HFF-Myc (cell line): ENCODE data around the gene CALHM1.
"Not testable (repeated sequence)": the region's sequence is repeated elsewhere in the genome, so short reads cannot be mapped to it uniquely, and the experiment has no call there.

Source experiments
- DNase-seq: peaks from one replicate; pipeline ENCODE4 v3.0.0-alpha.2; 2011; ENCODE audit warnings: low read depth; ENCODE audit errors: extremely low read depth
- H3K4me3 ChIP-seq: replicated peaks from 2 replicates; pipeline ENCODE4 v1.5.1; 2011; ENCODE audit warnings: low read depth, mild to moderate bottlenecking, control low read depth, low read length
- CTCF ChIP-seq: IDR thresholded peaks from 2 replicates; pipeline ENCODE4 v1.5.1; 2012; ENCODE audit warnings: mild to moderate bottlenecking, low read depth, low read length, control low read depth; ENCODE audit errors: missing control alignments

Gene CALHM1

GRCh38 chr10:103431902-103432301 lies 26.8 kb downstream of the CALHM1 start:
- no peak overlapping the region for H3K4me3 ChIP-seq
- TF ChIP-seq CTCF, result no peak
- DNase-seq, result no peak

GRCh38 chr10:103429647-103430046 lies 29.1 kb downstream of the CALHM1 start:
- no peak for TF ChIP-seq CTCF
- no peak overlapping the region for H3K4me3 ChIP-seq
- no peak for DNase-seq

GRCh38 chr10:103428989-103429643 lies 29.6 kb downstream of the CALHM1 start:
- DNase-seq, result no peak
- TF ChIP-seq CTCF, result no peak
- no peak overlapping the region for H3K4me3 ChIP-seq

GRCh38 chr10:103427866-103428265 lies 30.8 kb downstream of the CALHM1 start:
- no peak overlapping the region for H3K4me3 ChIP-seq
- TF ChIP-seq CTCF, result no peak
- DNase-seq, result no peak

- no peak for DNase-seq
- H3K4me3 ChIP-seq, result no peak overlapping the region
- TF ChIP-seq CTCF, result no peak
These were observed 35.0 kb downstream of the CALHM1 start for GRCh38 chr10:103423748-103424147.

GRCh38 chr10:103419101-103419500 lies 39.6 kb downstream of the CALHM1 start:
- no peak for DNase-seq
- no peak overlapping the region for H3K4me3 ChIP-seq
- TF ChIP-seq CTCF, result no peak

- no peak for TF ChIP-seq CTCF
- H3K4me3 ChIP-seq, result no peak overlapping the region
- no peak for DNase-seq
These were observed 41.1 kb downstream of the CALHM1 start for GRCh38 chr10:103417601-103418000.

- H3K4me3 ChIP-seq, DNase-seq: not testable (repeated sequence)
These were observed 41.6 kb downstream of the CALHM1 start for GRCh38 chr10:103417148-103417469.
